OCI-LY1 (cell line): ENCODE data around the gene PDLIM4.

Experiments
- H2AFZ ChIP-seq: fragments of 200-600 bp; sonication (generic), shearing (Covaris generic); 2 replicates; pipeline ENCODE4 v1.6.0; 2014; ENCODE audit warnings: antibody characterized with exemption, mild to moderate bottlenecking, low read length
- H3F3A ChIP-seq: fragments of 200-600 bp; sonication (generic), shearing (Covaris generic); 2 replicates; pipeline ENCODE4 v1.6.0; 2014; ENCODE audit warnings: mild to moderate bottlenecking, antibody characterized with exemption, low read length, moderate library complexity; ENCODE audit not compliant: insufficient read depth
- H3K27ac ChIP-seq: fragments of 200-600 bp; sonication (generic); 2 replicates; pipeline ENCODE4 v1.5.1; 2014; ENCODE audit warnings: low read length, mixed run types, mild to moderate bottlenecking, low read depth; ENCODE audit not compliant: poor library complexity, severe bottlenecking
- H3K27me3 ChIP-seq: fragments of 200-600 bp; sonication (generic); 2 replicates; pipeline ENCODE4 v1.6.0; 2014; ENCODE audit warnings: antibody characterized with exemption, mild to moderate bottlenecking, low read length, moderate library complexity; ENCODE audit not compliant: insufficient read depth
- H3K36me3 ChIP-seq: fragments of 200-600 bp; sonication (generic); 2 replicates; pipeline ENCODE4 v1.6.1; 2014; ENCODE audit warnings: mild to moderate bottlenecking, antibody characterized with exemption, low read length, moderate library complexity, mixed read lengths; ENCODE audit not compliant: insufficient read depth
- H3K4me1 ChIP-seq: fragments of 200-600 bp; sonication (generic); 2 replicates; pipeline ENCODE4 v1.5.1; 2014; ENCODE audit warnings: mild to moderate bottlenecking, low read length, moderate library complexity; ENCODE audit not compliant: insufficient read depth, severe bottlenecking
- H3K4me2 ChIP-seq: fragments of 200-600 bp; sonication (generic), shearing (Covaris generic); 2 replicates; pipeline ENCODE4 v1.6.1; 2014; ENCODE audit warnings: low read length
- H3K4me3 ChIP-seq: fragments of 200-600 bp; sonication (generic); 2 replicates; pipeline ENCODE4 v1.5.1; 2014; ENCODE audit warnings: low read length, low read depth, mild to moderate bottlenecking, mixed read lengths; ENCODE audit not compliant: poor library complexity, severe bottlenecking
- H3K79me2 ChIP-seq: fragments of 200-600 bp; shearing (Covaris generic); 2 replicates; pipeline ENCODE4 v1.6.1; 2016; ENCODE audit warnings: mixed run types, low read length, mixed read lengths; ENCODE audit not compliant: insufficient read depth
- H3K9ac ChIP-seq: fragments of 200-600 bp; sonication (generic), shearing (Covaris generic); 2 replicates; pipeline ENCODE4 v1.6.1; 2014; ENCODE audit warnings: mild to moderate bottlenecking, low read length, mixed read lengths
- H3K9me2 ChIP-seq: fragments of 200-600 bp; sonication (generic), shearing (Covaris generic); 2 replicates; pipeline ENCODE4 v1.6.1; 2014; ENCODE audit warnings: low read depth, mild to moderate bottlenecking, low read length, mixed read lengths
- H3K9me3 ChIP-seq: fragments of 200-600 bp; shearing (Covaris generic); 2 replicates; pipeline ENCODE4 v1.6.1; 2014; ENCODE audit warnings: low read length, mixed read lengths
- H4K20me1 ChIP-seq: fragments of 200-600 bp; sonication (generic), shearing (Covaris generic); 2 replicates; pipeline ENCODE4 v1.6.0; 2016; ENCODE audit warnings: mild to moderate bottlenecking, low read length; ENCODE audit not compliant: insufficient read depth
- EZH2 ChIP-seq: fragments of 200-600 bp; sonication (generic), shearing (Covaris generic); IDR thresholded peaks from 2 replicates; pipeline ENCODE4 v1.8.0; 2017; ENCODE audit warnings: borderline replicate concordance, mixed run types, mild to moderate bottlenecking, antibody characterized with exemption, low read length, moderate library complexity, mixed read lengths
- TF ChIP-seq, protein P1 (sequence below): fragments of 200-600 bp; sonication (generic), shearing (Covaris generic); IDR thresholded peaks from 2 replicates; pipeline ENCODE4 v1.5.1; 2017; ENCODE audit warnings: mild to moderate bottlenecking, antibody characterized with exemption, low read length, moderate library complexity, mixed read lengths

Gene PDLIM4

DNA sequence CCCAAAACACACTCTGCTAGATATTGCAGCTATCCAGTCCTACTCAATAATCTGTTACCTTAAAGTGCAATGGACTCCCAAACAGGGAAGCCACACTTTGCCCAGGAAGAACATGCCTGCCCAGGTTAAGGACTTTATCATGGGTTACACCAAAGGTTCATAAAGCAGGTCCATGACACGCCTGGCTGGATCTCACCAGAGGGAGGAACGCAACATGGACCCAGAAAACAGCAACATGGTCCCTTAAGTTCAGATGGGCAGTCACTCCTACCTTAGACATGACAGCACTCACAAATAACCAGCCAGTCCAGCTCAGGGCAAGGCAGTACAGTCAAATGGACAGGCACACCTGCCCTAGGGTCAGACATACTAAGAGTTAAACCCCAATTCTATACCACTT is 33.6 kb upstream of the PDLIM4 start:
- Histone ChIP-seq H4K20me1 (no peaks in the 10 kb centered on the region), H3K36me3 (no peaks in the 10 kb centered on the region), H3K4me2 (no peak overlapping the region; the same call in 1 of the 2 replicates), H3K27ac (peak overlapping the region; percentile 43), H3K27me3 (no peaks in the 10 kb centered on the region), H3F3A (no peaks in the 10 kb centered on the region), H3K4me3 (no peak overlapping the region), H3K9me3 (no peaks in the 10 kb centered on the region), H3K79me2 (no peaks in the 10 kb centered on the region), H3K9me2 (no peaks in the 10 kb centered on the region), H3K9ac (no peak overlapping the region), H2AFZ (no peak overlapping the region), H3K4me1 (peaks cover 35% of the 10 kb centered on the region)
- TF ChIP-seq, protein P1, sequence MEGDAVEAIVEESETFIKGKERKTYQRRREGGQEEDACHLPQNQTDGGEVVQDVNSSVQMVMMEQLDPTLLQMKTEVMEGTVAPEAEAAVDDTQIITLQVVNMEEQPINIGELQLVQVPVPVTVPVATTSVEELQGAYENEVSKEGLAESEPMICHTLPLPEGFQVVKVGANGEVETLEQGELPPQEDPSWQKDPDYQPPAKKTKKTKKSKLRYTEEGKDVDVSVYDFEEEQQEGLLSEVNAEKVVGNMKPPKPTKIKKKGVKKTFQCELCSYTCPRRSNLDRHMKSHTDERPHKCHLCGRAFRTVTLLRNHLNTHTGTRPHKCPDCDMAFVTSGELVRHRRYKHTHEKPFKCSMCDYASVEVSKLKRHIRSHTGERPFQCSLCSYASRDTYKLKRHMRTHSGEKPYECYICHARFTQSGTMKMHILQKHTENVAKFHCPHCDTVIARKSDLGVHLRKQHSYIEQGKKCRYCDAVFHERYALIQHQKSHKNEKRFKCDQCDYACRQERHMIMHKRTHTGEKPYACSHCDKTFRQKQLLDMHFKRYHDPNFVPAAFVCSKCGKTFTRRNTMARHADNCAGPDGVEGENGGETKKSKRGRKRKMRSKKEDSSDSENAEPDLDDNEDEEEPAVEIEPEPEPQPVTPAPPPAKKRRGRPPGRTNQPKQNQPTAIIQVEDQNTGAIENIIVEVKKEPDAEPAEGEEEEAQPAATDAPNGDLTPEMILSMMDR = no peak
- no peak for TF ChIP-seq EZH2

DNA sequence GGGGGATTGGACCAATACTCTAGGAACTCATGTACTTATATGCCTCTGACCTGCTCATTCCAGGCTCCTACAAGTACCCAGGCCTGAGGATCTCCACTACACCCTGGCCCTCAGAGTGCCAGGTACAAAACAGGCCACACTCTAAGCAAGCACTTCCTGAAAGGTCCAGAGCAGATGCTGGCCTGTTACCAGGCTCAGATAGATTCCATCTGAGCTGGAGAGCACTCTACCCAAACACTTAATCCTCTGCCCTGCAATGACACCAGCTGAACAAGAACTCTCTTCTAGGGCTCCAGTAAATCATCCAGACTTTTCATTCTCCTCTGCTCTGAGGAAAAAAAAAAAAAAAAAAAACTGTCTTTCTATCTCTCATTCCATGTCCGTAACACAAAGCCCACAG is 32.8 kb upstream of the PDLIM4 start:
- H2AFZ ChIP-seq = no peak overlapping the region
- peak overlapping the region; percentile 38; the same call in 1 of the 2 replicates for H3K4me2 ChIP-seq
- no peaks in the 10 kb centered on the region for H3K9me3 ChIP-seq
- TF ChIP-seq, protein P1 = no peak
- no peak for TF ChIP-seq EZH2
- no peak overlapping the region for H3K27ac ChIP-seq
- no peaks in the 10 kb centered on the region for H3F3A ChIP-seq
- no peaks in the 10 kb centered on the region for H4K20me1 ChIP-seq
- no peak overlapping the region for H3K9ac ChIP-seq
- H3K27me3 ChIP-seq = no peaks in the 10 kb centered on the region
- H3K4me1 ChIP-seq = peaks cover 37% of the 10 kb centered on the region
- H3K9me2 ChIP-seq = no peaks in the 10 kb centered on the region
- H3K36me3 ChIP-seq = no peaks in the 10 kb centered on the region
- H3K4me3 ChIP-seq = peak overlapping the region; percentile 16
- no peaks in the 10 kb centered on the region for H3K79me2 ChIP-seq

DNA sequence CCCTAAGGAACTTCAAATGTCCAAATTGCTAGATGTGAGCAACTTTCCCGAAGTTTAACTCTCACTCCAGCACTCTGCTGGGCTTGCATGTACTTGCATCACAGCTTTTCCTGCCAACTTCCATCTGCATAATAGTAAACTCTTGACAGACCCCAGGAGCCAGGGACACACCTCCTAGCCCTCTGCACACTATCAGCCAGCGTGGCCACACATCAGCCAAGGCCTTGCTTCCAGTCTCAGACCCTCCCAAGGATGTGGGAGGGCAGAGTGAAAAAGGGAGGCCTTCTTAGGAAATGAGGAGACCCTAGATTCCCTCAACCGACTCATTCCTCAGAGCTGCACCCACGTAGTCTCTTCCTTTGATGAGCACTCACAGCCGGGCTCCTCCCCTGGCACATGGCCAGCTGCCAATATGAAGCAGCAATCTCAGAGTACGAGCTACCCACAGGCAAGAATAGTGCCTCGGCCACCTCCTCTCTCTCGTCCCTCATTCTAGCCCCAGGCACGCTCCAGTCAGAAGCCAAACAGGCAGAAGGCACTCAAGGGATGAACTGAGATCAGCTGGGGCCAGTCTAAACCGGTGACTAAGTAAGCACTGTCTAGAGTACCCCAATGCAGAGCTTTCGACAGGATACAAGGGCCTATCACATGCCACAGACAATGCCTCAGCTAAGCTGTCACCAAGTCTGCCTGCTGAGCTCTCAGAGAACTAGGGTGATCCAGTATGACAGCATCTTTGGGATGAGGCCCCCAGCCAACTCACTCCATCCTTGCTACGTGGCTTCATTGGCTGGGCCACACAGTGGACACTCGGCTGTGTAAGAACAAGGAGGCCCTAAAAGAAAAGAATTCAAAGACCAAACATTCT is 32.1 kb upstream of the PDLIM4 start:
- no peaks in the 10 kb centered on the region for H3K36me3 ChIP-seq
- H3F3A ChIP-seq = no peaks in the 10 kb centered on the region
- H3K27me3 ChIP-seq = no peaks in the 10 kb centered on the region
- no peaks in the 10 kb centered on the region for H3K9me3 ChIP-seq
- H3K4me1 ChIP-seq = peaks cover 39% of the 10 kb centered on the region
- H2AFZ ChIP-seq = no peak overlapping the region
- H3K9ac ChIP-seq = no peak overlapping the region; the same call in 1 of the 2 replicates
- no peaks in the 10 kb centered on the region for H3K79me2 ChIP-seq
- H4K20me1 ChIP-seq = no peaks in the 10 kb centered on the region
- TF ChIP-seq EZH2 = no peak
- TF ChIP-seq, protein P1 = no peak
- peak overlapping the region; percentile 38; the same call in 1 of the 2 replicates for H3K4me2 ChIP-seq
- no peaks in the 10 kb centered on the region for H3K9me2 ChIP-seq
- H3K4me3 ChIP-seq = peak overlapping the region; percentile 16
- peak overlapping the region; percentile 25 for H3K27ac ChIP-seq
